IMR-90 (cell line): Measurements from ENCODE around the gene HECW1. TPM values are rescaled to one million over a fixed set of nuclear protein-coding genes. Genes with fewer than 3 reads are reported as not detected.
A peak's percentile ranks its signal among the peaks of the same experiment; 100 is the strongest.

Source experiments
- ATAC-seq: fragments of 200-7000 bp; cut with Tn5 transposase; 2 replicates; pipeline ENCODE4 v1.9.1; 2020; ENCODE audit warnings: low read depth, mild to moderate bottlenecking, moderate library complexity
- BruUV-seq: library from RNA; stranded (reverse); fragments of 400-500 nt; replicated peaks from 2 replicates; lab custom pipeline; 2021; lab: Mats Ljungman, UMichigan
- CTCF ChIA-PET: fragments of 300-600 bp; formaldehyde crosslinking; extraction: SDS; loops from one replicate; lab custom pipeline; 2021; ENCODE audit warnings: antibody characterized with exemption; lab: Yijun Ruan, JAX
- POLR2A ChIA-PET: fragments of 300-600 bp; sonication (Branson Sonifier 250); formaldehyde crosslinking; loops from one replicate; lab custom pipeline; 2022; ENCODE audit warnings: antibody characterized with exemption; ENCODE audit not compliant: unreplicated experiment; lab: Charles Lee
- DNase-seq: peaks from one replicate; pipeline ENCODE4 v3.0.0; 2013
- H2AFZ ChIP-seq: replicated peaks from 2 replicates; pipeline ENCODE3; 2013; ENCODE audit warnings: low read length, mild to moderate bottlenecking; ENCODE audit not compliant: poor library complexity
- H2AK5ac ChIP-seq: 2 replicates; pipeline ENCODE4 v1.6.1; 2013; ENCODE audit warnings: low read depth, low read length, inconsistent platforms
- H2AK9ac ChIP-seq: replicated peaks from 2 replicates; pipeline ENCODE3; 2013; ENCODE audit warnings: mild to moderate bottlenecking, low read depth, low read length, moderate library complexity; ENCODE audit not compliant: poor library complexity
- H2BK120ac ChIP-seq: 2 replicates; pipeline ENCODE4 v1.6.1; 2013; ENCODE audit warnings: low read depth, low read length, inconsistent platforms
- H2BK15ac ChIP-seq: 3 replicates; pipeline ENCODE4 v1.6.1; 2013; ENCODE audit warnings: low read depth, low read length, inconsistent platforms
- H2BK20ac ChIP-seq: 2 replicates; pipeline ENCODE4 v1.6.1; 2013; ENCODE audit warnings: low read depth, mild to moderate bottlenecking, inconsistent platforms, low read length, moderate library complexity
- H2BK5ac ChIP-seq: 2 replicates; pipeline ENCODE4 v1.6.1; 2013; ENCODE audit warnings: mild to moderate bottlenecking, low read depth, low read length, inconsistent platforms; ENCODE audit not compliant: poor library complexity, severe bottlenecking
- H3K14ac ChIP-seq: replicated peaks from 2 replicates; pipeline ENCODE4 v1.6.1; 2013; ENCODE audit warnings: low read depth, low read length, inconsistent platforms
- H3K18ac ChIP-seq: 2 replicates; pipeline ENCODE4 v1.6.1; 2013; ENCODE audit warnings: low read depth, low read length, control low read depth
- H3K23ac ChIP-seq: 2 replicates; pipeline ENCODE4 v1.6.1; 2013; ENCODE audit warnings: low read depth, low read length, inconsistent platforms
- H3K27ac ChIP-seq: 2 replicates; pipeline ENCODE4 v1.5.1; 2013; ENCODE audit warnings: mild to moderate bottlenecking, control low read depth, low read length; ENCODE audit not compliant: insufficient read depth
- H3K27me3 ChIP-seq: 2 replicates; pipeline ENCODE4 v1.6.1; 2013; ENCODE audit warnings: low read length; ENCODE audit not compliant: control insufficient read depth, insufficient read depth
- H3K36me3 ChIP-seq: 2 replicates; pipeline ENCODE4 v1.6.1; 2013; ENCODE audit warnings: low read length, mixed read lengths; ENCODE audit not compliant: control insufficient read depth, insufficient read depth
- H3K4ac ChIP-seq: 2 replicates; pipeline ENCODE4 v1.6.1; 2013; ENCODE audit warnings: low read depth, low read length, inconsistent platforms
- H3K4me1 ChIP-seq: 2 replicates; pipeline ENCODE4 v1.6.1; 2013; ENCODE audit warnings: low read length, mixed read lengths; ENCODE audit not compliant: control insufficient read depth, insufficient read depth
- H3K4me2 ChIP-seq: 2 replicates; pipeline ENCODE4 v1.6.1; 2013; ENCODE audit warnings: low read depth, mild to moderate bottlenecking, control low read depth, low read length, moderate library complexity
- H3K4me3 ChIP-seq: 2 replicates; pipeline ENCODE4 v1.5.1; 2013; ENCODE audit warnings: low read depth, mild to moderate bottlenecking, control low read depth, low read length, moderate library complexity; ENCODE audit not compliant: insufficient read depth
- H3K56ac ChIP-seq: 2 replicates; pipeline ENCODE4 v1.6.1; 2013; ENCODE audit warnings: low read length, inconsistent platforms; ENCODE audit not compliant: insufficient read depth; ENCODE audit errors: extremely low read depth
- H3K79me1 ChIP-seq, 2 experiments: 2 replicates each; pipeline ENCODE4 v1.6.1; 2013; ENCODE audit warnings: low read length in 2 of 2, inconsistent platforms in 1 of 2, low read depth in 1 of 2
- H3K9ac ChIP-seq: 2 replicates; pipeline ENCODE4 v1.6.1; 2013; ENCODE audit warnings: low read depth, low read length, control low read depth
- H3K9me1 ChIP-seq: 2 replicates; pipeline ENCODE4 v1.6.1; 2013; ENCODE audit warnings: low read length, inconsistent platforms; ENCODE audit not compliant: insufficient read depth
- H3K9me3 ChIP-seq: 2 replicates; pipeline ENCODE4 v1.6.1; 2013; ENCODE audit warnings: low read length; ENCODE audit not compliant: control insufficient read depth, insufficient read depth
- H4K20me1 ChIP-seq: 2 replicates; pipeline ENCODE4 v1.6.1; 2013; ENCODE audit warnings: low read length, inconsistent platforms; ENCODE audit not compliant: insufficient read depth
- H4K5ac ChIP-seq: 2 replicates; pipeline ENCODE4 v1.6.1; 2013; ENCODE audit warnings: mild to moderate bottlenecking, low read depth, low read length, control low read depth
- H4K8ac ChIP-seq, 2 experiments: 2 replicates each; pipeline ENCODE4 v1.6.1; 2013; ENCODE audit warnings: low read depth in 2 of 2, low read length in 2 of 2, control low read depth in 1 of 2, inconsistent platforms in 1 of 2
- H4K91ac ChIP-seq: 2 replicates; pipeline ENCODE4 v1.6.1; 2013; ENCODE audit warnings: low read depth, low read length, inconsistent platforms; ENCODE audit not compliant: insufficient read depth
- CEBPB ChIP-seq: IDR thresholded peaks from 2 replicates; pipeline ENCODE4 v1.6.1; 2012; ENCODE audit warnings: low read depth, low read length, improper control_type of control experiment
- MXI1 ChIP-seq: IDR thresholded peaks from 2 replicates; pipeline ENCODE4 v1.6.1; 2012; ENCODE audit warnings: low read depth, mild to moderate bottlenecking, low read length, moderate library complexity, borderline replicate concordance
- WGBS, 2 experiments: methylation state at CpG; one replicate each; pipeline versions ENCODE4 v1.1.5 to v1.1.7; 2013; ENCODE audit warnings: missing lambda C conversion rate in 2 of 2; ENCODE audit not compliant: insufficient read length in 1 of 2; ENCODE audit errors: extremely low coverage in 2 of 2; 5-methylcytosine and 5-hydroxymethylcytosine counted together
- dilution Hi-C: fragments of 300-500 bp; cut with HindIII; formaldehyde crosslinking; loops from one replicate; pipeline ENCODE4 v1.14.3; 2018; ENCODE audit warnings: low sequenced_read_pairs; ENCODE audit not compliant: unreplicated experiment
- in situ Hi-C: fragments of 300-500 bp; cut with MboI; formaldehyde crosslinking; loops from 3 replicates; pipeline ENCODE4 v1.14.3; 2019; ENCODE audit warnings: low sequenced_read_pairs, inconsistent platforms, mixed read lengths
- intact Hi-C: fragments of 100-400 bp; cut with micrococcal nuclease; formaldehyde crosslinking; loops from 2 replicates; pipeline ENCODE4 v1.10.0; 2022
- polyA plus RNA-seq, 3 experiments: library from polyadenylated mRNA; depleted of rRNA; stranded (reverse); fragments of >200 nt; gene quantifications; 2 replicates each; pipeline ENCODE4 v1.2.3, GENCODE V29; 2012; ENCODE audit warnings: low replicate concordance in 1 of 3
- total RNA-seq: library from RNA; depleted of rRNA; stranded (reverse); fragments of >200 nt; gene quantifications from 2 replicates; pipeline ENCODE4 v1.2.3, GENCODE V29; 2012

Gene HECW1
- total and polyA plus RNA-seq, 2 of the 4 experiments (the other 2 are of a cell fraction): 0.56 to 1.3 TPM

DNA sequence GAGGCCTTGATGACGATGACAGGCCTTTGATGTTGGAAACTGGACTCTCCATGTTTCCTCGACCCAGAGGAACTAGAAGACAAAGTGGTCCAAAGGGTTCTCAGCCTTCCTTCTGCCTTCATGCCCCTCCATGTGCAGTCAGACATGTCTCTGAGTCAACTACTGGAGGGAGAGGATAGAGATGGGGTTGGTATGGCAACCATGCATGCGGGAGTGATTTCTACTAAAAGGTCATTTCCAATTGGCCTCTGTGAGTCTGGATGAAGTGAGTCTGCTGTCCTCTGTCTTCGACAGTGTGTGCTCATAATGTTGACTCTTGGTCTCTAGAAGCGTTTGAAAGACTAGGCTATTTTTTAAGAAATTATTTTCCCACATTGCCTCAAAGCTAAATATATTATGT, 499.7 kb downstream of the HECW1 start:
- no peaks in the 10 kb centered on the region for H3K9me3 ChIP-seq
- H2AK5ac ChIP-seq: peak overlapping the region; percentile 31; the same call in 1 of the 2 replicates
- ChIA-PET CTCF (interaction anchor here (2.6 kb wide), 1 partner anchor 30 kb away, joined by 12 read pairs; the partner anchor contains the start of gene STK17A), POLR2A (no interaction called here)
- peak overlapping the region; percentile 26; the same call in 1 of the 2 replicates for H3K23ac ChIP-seq
- H3K27me3 ChIP-seq: no peaks in the 10 kb centered on the region
- 0 out of 2 replicates have a peak overlapping the region, but pooled peaks have one; percentile 1 for H2BK120ac ChIP-seq
- peaks cover 15% of the 10 kb centered on the region for H3K9me1 ChIP-seq
- peaks cover 43% of the 10 kb centered on the region for H4K20me1 ChIP-seq
- no TSS peak for BruUV-seq
- no peak overlapping the region for H2AFZ ChIP-seq
- no peak overlapping the region for H2AK9ac ChIP-seq
- dilution Hi-C loops: no loop called here
- no peak overlapping the region for H3K18ac ChIP-seq
- ATAC-seq (no peak; the same call in 1 of the 2 replicates), DNase-seq (peak; percentile 35)
- H3K4ac ChIP-seq: no peak overlapping the region; the same call in 1 of the 2 replicates
- no peak overlapping the region for H4K5ac ChIP-seq
- peak overlapping the region; percentile 34; the same call in 1 of the 2 replicates for H3K27ac ChIP-seq
- peak overlapping the region; percentile 25 for H2BK5ac ChIP-seq
- no peak overlapping the region for H3K56ac ChIP-seq
- no peak overlapping the region for H3K4me2 ChIP-seq
- peak; percentile 58; the same call in 1 of the 2 replicates for TF ChIP-seq MXI1
- TF ChIP-seq CEBPB: no peak
- peak overlapping the region; percentile 91 for H3K14ac ChIP-seq
- no peak overlapping the region for H2BK15ac ChIP-seq
- no peak overlapping the region for H3K9ac ChIP-seq
- H4K8ac ChIP-seq: no peak overlapping the region
- peaks cover 31% of the 10 kb centered on the region for H3K36me3 ChIP-seq
- peaks cover 13% of the 10 kb centered on the region for H3K4me1 ChIP-seq
- WGBS, 2 experiments: no CpG with 5 or more reads among the region's 5 CpGs
- in situ Hi-C loops: no loop called here
- intact Hi-C loops: no loop called here
- no peak overlapping the region for H3K4me3 ChIP-seq
- peak overlapping the region; percentile 1; the same call in 1 of the 2 replicates for H2BK20ac ChIP-seq
- H3K79me1 ChIP-seq: peaks cover 38 to 68% of the 10 kb centered on the region in 2 experiments
- H4K91ac ChIP-seq: no peak overlapping the region
